Activated CD4-positive, alpha-beta T cell treated with anti-CD3 and anti-CD28 coated beads, Interleukin-2, amount 10 ng/mL, durations not matched to agents 7 days and 5 days (primary cell): ENCODE results near the gene MDFIC. TPM values are rescaled to one million over a fixed set of nuclear protein-coding genes. Genes with fewer than 3 reads are reported as not detected.

ENCODE experiments used
- CTCF ChIA-PET: fragments of 350-600 bp; sonication (Branson Sonifier 250); formaldehyde crosslinking; loops from one replicate; lab custom pipeline; 2021; ENCODE audit warnings: antibody characterized with exemption; lab: Charles Lee
- POLR2A ChIA-PET: fragments of 350-600 bp; sonication (Branson Sonifier 250); formaldehyde crosslinking; loops from one replicate; lab custom pipeline; 2021; ENCODE audit warnings: antibody characterized with exemption; lab: Charles Lee
- DNase-seq: peaks from one replicate; pipeline ENCODE4 v3.0.0-alpha.2; 2020
- H3K27ac Mint-ChIP-seq: one replicate; pipeline ENCODE4 v1.8.0; 2021; ENCODE audit warnings: mild to moderate bottlenecking, moderate library complexity, mixed read lengths
- H3K27me3 Mint-ChIP-seq: one replicate; pipeline ENCODE4 v1.8.0; 2021; ENCODE audit warnings: mixed read lengths
- H3K36me3 Mint-ChIP-seq: one replicate; pipeline ENCODE4 v1.8.0; 2021; ENCODE audit warnings: low read depth, mixed read lengths
- H3K4me1 Mint-ChIP-seq: one replicate; pipeline ENCODE4 v1.8.0; 2021; ENCODE audit warnings: mixed read lengths
- H3K4me3 Mint-ChIP-seq: one replicate; pipeline ENCODE4 v1.8.0; 2021; ENCODE audit warnings: mild to moderate bottlenecking, moderate library complexity, mixed read lengths
- H3K9me3 Mint-ChIP-seq: one replicate; pipeline ENCODE4 v1.8.0; 2021; ENCODE audit warnings: mixed read lengths
- total RNA-seq, 2 experiments: library from RNA; stranded (reverse); gene quantifications; one replicate each; pipeline ENCODE4 v1.2.3, GENCODE V29; 2021

Gene MDFIC
- total RNA-seq, 2 experiments from 2014 or later, result 75.4 to 91.2 TPM

DNA sequence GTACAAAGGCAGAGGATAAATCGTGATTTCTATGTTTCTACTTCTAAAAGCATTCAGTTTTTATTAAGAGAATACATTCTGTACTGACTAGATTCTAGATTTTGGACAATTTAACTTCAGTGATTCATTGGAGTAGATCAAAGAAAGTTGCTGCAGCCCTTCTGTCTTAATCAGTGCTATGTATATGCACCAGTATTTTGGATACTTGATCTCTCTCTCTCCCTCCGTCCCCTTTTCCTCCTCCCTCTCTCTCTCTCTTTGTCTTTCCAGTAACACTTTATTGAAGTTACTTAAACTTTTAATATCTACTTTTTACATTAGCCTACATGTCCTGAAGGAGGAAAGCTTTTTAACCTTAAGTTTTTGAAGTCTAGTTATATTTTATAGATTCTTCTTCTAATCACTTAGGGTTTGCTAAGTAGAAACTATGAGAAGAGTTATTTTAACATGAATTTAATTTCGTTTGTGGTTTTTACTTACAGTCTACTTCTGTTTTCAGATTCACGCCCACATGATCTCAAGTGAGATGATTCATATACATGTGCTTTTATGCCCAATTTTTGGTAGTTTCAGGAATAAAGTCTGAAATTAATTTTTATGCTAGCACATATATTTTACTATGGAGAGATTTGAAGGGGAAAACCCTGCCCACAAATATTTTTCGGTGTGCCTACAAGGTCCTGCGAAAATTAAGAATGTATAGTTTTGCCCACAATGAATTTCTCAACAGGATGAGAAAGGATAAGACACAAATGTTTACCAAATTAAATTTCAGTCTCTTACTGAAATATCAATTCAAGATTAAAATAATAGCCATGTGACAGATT lies 9.1 kb downstream of the MDFIC start:
- peak overlapping the region; percentile 70 for H3K4me3 Mint-ChIP-seq
- no peaks in the 10 kb centered on the region for H3K27me3 Mint-ChIP-seq
- peak overlapping the region; percentile 86 for H3K27ac Mint-ChIP-seq
- DNase-seq, result no peak
- H3K4me1 Mint-ChIP-seq, result peaks cover 37% of the 10 kb centered on the region
- CTCF ChIA-PET, result interaction anchor here (1.6 kb wide), 1 partner anchor 18 kb away, joined by 3 read pairs; no protein-coding TSS in a partner anchor
- H3K9me3 Mint-ChIP-seq, result no peaks in the 10 kb centered on the region
- peaks cover 41% of the 10 kb centered on the region for H3K36me3 Mint-ChIP-seq
- POLR2A ChIA-PET, result no interaction called here

GRCh38 chr7:114931656-114932011 lies 9.7 kb downstream of the MDFIC start:
- no peaks in the 10 kb centered on the region for H3K27me3 Mint-ChIP-seq
- peak overlapping the region; percentile 86 for H3K27ac Mint-ChIP-seq
- ChIA-PET POLR2A (no interaction called here), CTCF (interaction anchor here (0.8 to 1.6 kb wide), 3 partner anchors 8 to 18 kb away, joined by 3 to 4 read pairs (median 3); no protein-coding TSS in a partner anchor)
- H3K36me3 Mint-ChIP-seq, result peaks cover 39% of the 10 kb centered on the region
- peak; percentile 51 for DNase-seq
- peak overlapping the region; percentile 70 for H3K4me3 Mint-ChIP-seq
- peaks cover 37% of the 10 kb centered on the region for H3K4me1 Mint-ChIP-seq
- H3K9me3 Mint-ChIP-seq, result no peaks in the 10 kb centered on the region

DNA sequence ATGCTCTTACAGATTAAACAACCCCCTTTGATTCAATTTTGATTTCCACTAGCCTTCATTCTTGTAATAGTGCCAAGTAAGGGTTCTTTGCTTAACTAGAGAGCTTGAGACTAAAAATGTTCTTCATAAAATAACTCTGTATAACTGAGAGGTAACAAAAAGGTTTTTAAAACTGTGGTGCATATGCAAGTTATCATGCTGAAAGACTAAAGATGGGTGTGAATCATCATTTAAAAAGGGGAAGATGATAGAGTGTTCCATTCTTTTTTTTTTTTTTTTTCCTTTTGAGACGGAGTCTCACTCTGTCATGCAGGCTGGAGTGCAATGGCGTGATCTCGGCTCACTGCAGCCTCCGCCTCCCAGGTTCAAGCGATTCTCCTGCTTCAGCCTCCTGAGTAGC lies 11.1 kb downstream of the MDFIC start:
- Mint-ChIP-seq H3K4me3 (no peak overlapping the region), H3K27ac (peak overlapping the region; percentile 39), H3K9me3 (no peaks in the 10 kb centered on the region), H3K27me3 (no peaks in the 10 kb centered on the region), H3K36me3 (peaks cover 42% of the 10 kb centered on the region), H3K4me1 (peaks cover 37% of the 10 kb centered on the region)
- CTCF ChIA-PET, result interaction anchor here (0.7 to 1.6 kb wide), 2 partner anchors 16 to 46 kb away, joined by 3 read pairs; no protein-coding TSS in a partner anchor
- POLR2A ChIA-PET, result no interaction called here
- no peak for DNase-seq

GRCh38 chr7:114933658-114934057 lies 11.8 kb downstream of the MDFIC start:
- DNase-seq, result no peak
- Mint-ChIP-seq H3K36me3 (peaks cover 46% of the 10 kb centered on the region), H3K4me3 (no peak overlapping the region), H3K4me1 (peaks cover 38% of the 10 kb centered on the region), H3K27ac (no peak overlapping the region), H3K27me3 (no peaks in the 10 kb centered on the region), H3K9me3 (no peaks in the 10 kb centered on the region)
- ChIA-PET POLR2A (no interaction called here), CTCF (interaction anchor here (1.0 to 1.1 kb wide), 2 partner anchors 11 to 47 kb away, joined by 3 read pairs; no protein-coding TSS in a partner anchor)

GRCh38 chr7:114934086-114934485 lies 12.2 kb downstream of the MDFIC start:
- peaks cover 47% of the 10 kb centered on the region for H3K36me3 Mint-ChIP-seq
- peaks cover 38% of the 10 kb centered on the region for H3K4me1 Mint-ChIP-seq
- CTCF ChIA-PET, result interaction anchor here (1.0 to 1.1 kb wide), 2 partner anchors 11 to 48 kb away, joined by 3 read pairs; no protein-coding TSS in a partner anchor
- DNase-seq, result no peak
- no peaks in the 10 kb centered on the region for H3K9me3 Mint-ChIP-seq
- POLR2A ChIA-PET, result no interaction called here
- H3K4me3 Mint-ChIP-seq, result no peak overlapping the region
- H3K27ac Mint-ChIP-seq, result no peak overlapping the region
- no peaks in the 10 kb centered on the region for H3K27me3 Mint-ChIP-seq

DNA sequence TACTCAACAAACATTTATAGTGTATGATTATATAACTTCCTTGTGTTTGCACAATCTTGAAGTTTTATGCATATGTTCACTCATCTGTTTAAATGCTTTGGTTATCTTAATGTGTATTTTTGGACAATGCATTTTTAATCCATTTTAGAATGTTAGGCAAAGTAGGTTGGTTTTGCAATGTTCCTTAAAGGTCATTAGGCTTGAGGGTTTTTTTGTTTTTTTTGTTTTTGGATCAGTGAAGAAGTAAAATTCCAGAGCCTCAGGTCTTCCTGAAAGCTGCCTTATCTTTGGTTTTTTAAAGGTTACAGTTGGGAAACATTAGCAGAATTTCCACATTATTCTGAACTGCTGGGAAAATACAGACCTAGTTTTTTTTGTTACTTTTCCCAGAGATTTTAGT lies 12.8 kb downstream of the MDFIC start:
- DNase-seq, result no peak
- POLR2A ChIA-PET, result no interaction called here
- CTCF ChIA-PET, result interaction anchor here (1.1 kb wide), 2 partner anchors 12 to 35 kb away, joined by 3 to 7 read pairs; no protein-coding TSS in a partner anchor
- Mint-ChIP-seq H3K4me3 (no peak overlapping the region), H3K36me3 (peaks cover 47% of the 10 kb centered on the region), H3K9me3 (no peaks in the 10 kb centered on the region), H3K27me3 (no peaks in the 10 kb centered on the region), H3K27ac (no peak overlapping the region), H3K4me1 (peaks cover 40% of the 10 kb centered on the region)

- H3K27ac Mint-ChIP-seq, result no peak overlapping the region
- H3K4me1 Mint-ChIP-seq, result peaks cover 52% of the 10 kb centered on the region
- H3K9me3 Mint-ChIP-seq, result peaks cover 1% of the 10 kb centered on the region
- ChIA-PET POLR2A (no interaction called here), CTCF (no interaction called here)
- no peak overlapping the region for H3K4me3 Mint-ChIP-seq
- peaks cover 52% of the 10 kb centered on the region for H3K36me3 Mint-ChIP-seq
- no peak for DNase-seq
- H3K27me3 Mint-ChIP-seq, result no peaks in the 10 kb centered on the region
These were observed 14.6 kb downstream of the MDFIC start for GRCh38 chr7:114936471-114936870.

DNA sequence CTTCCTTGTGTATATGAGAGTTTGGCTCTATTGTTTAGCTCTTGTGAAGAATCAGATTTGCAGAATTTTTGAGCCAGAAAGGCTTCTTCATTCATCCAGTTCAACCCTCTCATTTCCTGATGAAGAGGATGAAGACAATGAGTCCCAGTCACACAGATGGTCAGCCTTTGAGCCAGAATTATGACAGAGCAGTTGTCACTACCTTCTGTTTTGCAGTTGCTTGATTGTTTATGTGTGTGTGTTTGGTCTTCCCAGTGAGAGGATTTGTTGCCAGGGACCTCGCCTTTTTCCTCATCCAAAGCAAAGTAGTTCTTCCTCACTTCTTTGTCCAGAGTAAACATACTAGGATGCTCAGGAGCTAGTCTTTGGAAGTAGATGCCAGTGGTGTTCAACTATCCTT lies 15.6 kb downstream of the MDFIC start:
- CTCF ChIA-PET, result no interaction called here
- H3K4me3 Mint-ChIP-seq, result no peak overlapping the region
- no peak for DNase-seq
- peaks cover 5% of the 10 kb centered on the region for H3K9me3 Mint-ChIP-seq
- H3K27ac Mint-ChIP-seq, result no peak overlapping the region
- H3K27me3 Mint-ChIP-seq, result no peaks in the 10 kb centered on the region
- H3K4me1 Mint-ChIP-seq, result peaks cover 58% of the 10 kb centered on the region
- H3K36me3 Mint-ChIP-seq, result peaks cover 51% of the 10 kb centered on the region
- POLR2A ChIA-PET, result no interaction called here

- ChIA-PET POLR2A (no interaction called here), CTCF (no interaction called here)
- Mint-ChIP-seq H3K36me3 (peaks cover 54% of the 10 kb centered on the region), H3K27me3 (no peaks in the 10 kb centered on the region), H3K9me3 (peaks cover 5% of the 10 kb centered on the region), H3K4me1 (peaks cover 53% of the 10 kb centered on the region), H3K27ac (no peak overlapping the region), H3K4me3 (no peak overlapping the region)
- DNase-seq, result no peak
These were observed 16.9 kb downstream of the MDFIC start for GRCh38 chr7:114938785-114939184.

GRCh38 chr7:114939484-114940097 lies 17.7 kb downstream of the MDFIC start:
- Mint-ChIP-seq H3K36me3 (peaks cover 53% of the 10 kb centered on the region), H3K4me1 (peaks cover 47% of the 10 kb centered on the region), H3K27ac (no peak overlapping the region), H3K9me3 (peaks cover 5% of the 10 kb centered on the region), H3K4me3 (no peak overlapping the region), H3K27me3 (no peaks in the 10 kb centered on the region)
- no peak for DNase-seq
- ChIA-PET POLR2A (no interaction called here), CTCF (interaction anchor here (0.6 to 1.0 kb wide), 2 partner anchors 15 to 51 kb away, joined by 3 to 4 read pairs; no protein-coding TSS in a partner anchor)

GRCh38 chr7:114940220-114940619 lies 18.3 kb downstream of the MDFIC start:
- Mint-ChIP-seq H3K27ac (no peak overlapping the region), H3K9me3 (peaks cover 5% of the 10 kb centered on the region), H3K36me3 (peaks cover 58% of the 10 kb centered on the region), H3K27me3 (no peaks in the 10 kb centered on the region), H3K4me1 (peaks cover 43% of the 10 kb centered on the region), H3K4me3 (no peak overlapping the region)
- no peak for DNase-seq
- CTCF ChIA-PET, result interaction anchor here (1.0 kb wide), 1 partner anchor 16 kb away, joined by 4 read pairs; no protein-coding TSS in a partner anchor
- POLR2A ChIA-PET, result no interaction called here

- Mint-ChIP-seq H3K9me3 (peaks cover 5% of the 10 kb centered on the region), H3K36me3 (peaks cover 64% of the 10 kb centered on the region), H3K27ac (peak overlapping the region; percentile 10), H3K27me3 (no peaks in the 10 kb centered on the region), H3K4me3 (no peak overlapping the region), H3K4me1 (peaks cover 31% of the 10 kb centered on the region)
- ChIA-PET POLR2A (no interaction called here), CTCF (no interaction called here)
- no peak for DNase-seq
These were observed 19.8 kb downstream of the MDFIC start for GRCh38 chr7:114941692-114942091.
